HCT116 (cell line): ENCODE measurements around the gene IL36G. TPM values are rescaled to one million over a fixed set of nuclear protein-coding genes. Genes with fewer than 3 reads are reported as not detected.

ENCODE experiments used
- ATAC-seq: fragments of 200-7000 bp; cut with Tn5 transposase; 2 replicates; pipeline ENCODE4 v1.9.1; 2020; ENCODE audit warnings: mild to moderate bottlenecking, moderate library complexity
- BruUV-seq: library from RNA; stranded (reverse); fragments of 400-500 nt; replicated peaks from 2 replicates; lab custom pipeline; 2021; lab: Mats Ljungman, UMichigan
- CTCF ChIA-PET: fragments of 300-600 bp; sonication (Branson Sonifier 250); formaldehyde crosslinking; loops from one replicate; lab custom pipeline; 2021; ENCODE audit warnings: antibody characterized with exemption; lab: Charles Lee
- POLR2A ChIA-PET: fragments of 300-600, 350-600 bp; sonication (Branson Sonifier 250); formaldehyde crosslinking; loops from one replicate; lab custom pipeline; 2021; ENCODE audit warnings: antibody characterized with exemption; lab: Charles Lee
- RAD21 ChIA-PET, 2 experiments: fragments of 300-600 bp; sonication (Branson Sonifier 250); formaldehyde crosslinking; loops; one replicate each; lab custom pipeline; 2023; ENCODE audit warnings: low total read pairs in 2 of 2; ENCODE audit not compliant: uncharacterized antibody in 2 of 2, unreplicated experiment in 2 of 2, low non-redundant PET in 1 of 2; lab: Charles Lee
- DNase-seq: peaks from one replicate; pipeline ENCODE4 v3.0.0-alpha.2; 2010; ENCODE audit warnings: low read depth, low spot score
- H2AFZ ChIP-seq: fragments of 200-600 bp; shearing (Covaris generic), sonication (generic); 2 replicates; pipeline ENCODE4 v1.6.1; 2017; ENCODE audit warnings: low read depth, mixed run types, mixed read lengths, antibody characterized with exemption, low read length; ENCODE audit not compliant: poor library complexity, severe bottlenecking
- H3K27ac ChIP-seq: 2 replicates; pipeline ENCODE4 v1.5.1; 2012; ENCODE audit warnings: low read depth, low read length
- H3K27me3 ChIP-seq: fragments of 200-600 bp; sonication (generic); 2 replicates; pipeline ENCODE4 v1.6.1; 2016; ENCODE audit warnings: mixed run types, low read length, mixed read lengths; ENCODE audit not compliant: insufficient read depth
- H3K36me3 ChIP-seq, 2 experiments: fragments of 200-500 bp in 1 of 2; fragments of 200-600 bp in 1 of 2; sonication (Bioruptor generic) in 1 of 2; sonication (generic) in 1 of 2; 2 replicates each; pipeline versions ENCODE4 v1.5.1 to v1.6.1; 2014 to 2016; ENCODE audit warnings: low read length in 2 of 2, inconsistent platforms in 1 of 2, mixed read lengths in 1 of 2, mixed run types in 1 of 2; ENCODE audit not compliant: insufficient read depth in 2 of 2, control insufficient read depth in 1 of 2
- H3K4me1 ChIP-seq, 2 experiments: fragments of 200-600 bp in 1 of 2; sonication (generic) in 1 of 2; 2 replicates each; pipeline versions ENCODE4 v1.5.1 to v1.6.1; 2012 to 2017; ENCODE audit warnings: low read length in 2 of 2, inconsistent platforms in 1 of 2, mild to moderate bottlenecking in 1 of 2, mixed read lengths in 1 of 2, mixed run types in 1 of 2, moderate library complexity in 1 of 2; ENCODE audit not compliant: insufficient read depth in 2 of 2, control insufficient read depth in 1 of 2
- H3K4me2 ChIP-seq: fragments of 200-600 bp; sonication (generic); 2 replicates; pipeline ENCODE4 v1.6.1; 2017; ENCODE audit warnings: mixed run types, low read length, mixed read lengths
- H3K4me3 ChIP-seq, 2 experiments: fragments of 200-600 bp in 1 of 2; sonication (generic) in 1 of 2; replicated peaks in 1 of 2; 2 replicates each; pipeline ENCODE4 v1.5.1; 2011 to 2016; ENCODE audit warnings: low read length in 2 of 2, control low read depth in 1 of 2, low read depth in 1 of 2, mild to moderate bottlenecking in 1 of 2, mixed read lengths in 1 of 2, mixed run types in 1 of 2
- H3K79me2 ChIP-seq: fragments of 200-600 bp; sonication (generic); 2 replicates; pipeline ENCODE4 v1.6.1; 2017; ENCODE audit warnings: mild to moderate bottlenecking, mixed run types, low read length, moderate library complexity, mixed read lengths; ENCODE audit not compliant: insufficient read depth
- H3K9ac ChIP-seq: fragments of 200-600 bp; sonication (generic); 2 replicates; pipeline ENCODE4 v1.6.1; 2016; ENCODE audit warnings: low read length, mixed read lengths
- H3K9me2 ChIP-seq: fragments of 200-600 bp; sonication (generic), shearing (Covaris generic); 2 replicates; pipeline ENCODE4 v1.6.1; 2017; ENCODE audit warnings: mixed run types, mild to moderate bottlenecking, moderate library complexity; ENCODE audit not compliant: insufficient read depth
- H3K9me3 ChIP-seq, 2 experiments: fragments of 200-500 bp in 1 of 2; fragments of 200-600 bp in 1 of 2; sonication (Bioruptor generic) in 1 of 2; sonication (generic) in 1 of 2; 2 replicates each; pipeline ENCODE4 v1.6.1; 2014 to 2017; ENCODE audit warnings: low read length in 2 of 2, mixed read lengths in 2 of 2, inconsistent platforms in 1 of 2, low read depth in 1 of 2, mild to moderate bottlenecking in 1 of 2, mixed run types in 1 of 2, moderate library complexity in 1 of 2; ENCODE audit not compliant: control insufficient read depth in 1 of 2, insufficient read depth in 1 of 2
- H4K20me1 ChIP-seq: fragments of 200-600 bp; sonication (generic), shearing (Covaris generic); 2 replicates; pipeline ENCODE4 v1.6.1; 2017; ENCODE audit warnings: mixed run types, mild to moderate bottlenecking, moderate library complexity; ENCODE audit not compliant: insufficient read depth
- CBX3 ChIP-seq: IDR thresholded peaks from 2 replicates; pipeline ENCODE4 v1.6.1; 2012; ENCODE audit warnings: low read depth
- EGR1 ChIP-seq: IDR thresholded peaks from 2 replicates; pipeline ENCODE4 v1.6.1; 2012; ENCODE audit warnings: low read depth
- ELF1 ChIP-seq: IDR thresholded peaks from 2 replicates; pipeline ENCODE4 v1.6.1; 2012; ENCODE audit warnings: low read depth, borderline replicate concordance
- EZH2 ChIP-seq: fragments of 200-600 bp; sonication (generic); IDR thresholded peaks from 2 replicates; pipeline ENCODE4 v1.6.1; 2017; ENCODE audit warnings: antibody characterized with exemption, mixed run types
- MAX ChIP-seq: IDR thresholded peaks from 2 replicates; pipeline ENCODE4 v1.6.1; 2012
- REST ChIP-seq: IDR thresholded peaks from 2 replicates; pipeline ENCODE4 v1.6.1; 2012; ENCODE audit warnings: low read depth
- SIN3A ChIP-seq: IDR thresholded peaks from 2 replicates; pipeline ENCODE4 v1.6.1; 2012; ENCODE audit warnings: low read depth
- SP1 ChIP-seq: IDR thresholded peaks from 2 replicates; pipeline ENCODE4 v1.6.1; 2012; ENCODE audit warnings: low read depth
- YY1 ChIP-seq: IDR thresholded peaks from 2 replicates; pipeline ENCODE4 v1.6.1; 2011; ENCODE audit warnings: low read length, low read depth, moderate library complexity, mild to moderate bottlenecking; ENCODE audit not compliant: insufficient replicate concordance; ENCODE audit errors: extremely low read depth
- ZBTB33 ChIP-seq: IDR thresholded peaks from 2 replicates; pipeline ENCODE4 v1.6.1; 2011; ENCODE audit warnings: mild to moderate bottlenecking, low read length, moderate library complexity; ENCODE audit not compliant: insufficient replicate concordance; ENCODE audit errors: extremely low read depth
- ZFX ChIP-seq: fragments of 450-650 bp; IDR thresholded peaks from 2 replicates; pipeline ENCODE4 v1.6.1; 2017
- ZNF274 ChIP-seq: fragments of 200-500 bp; sonication (Bioruptor generic); IDR thresholded peaks from 2 replicates; pipeline ENCODE4 v1.6.1; 2014; ENCODE audit warnings: mild to moderate bottlenecking, low read depth, low read length, inconsistent platforms
- intact Hi-C: fragments of 100-400 bp; cut with micrococcal nuclease; formaldehyde crosslinking; loops from 2 replicates; pipeline ENCODE4 v1.10.0; 2022
- total RNA-seq: library from RNA; stranded (reverse); gene quantifications from one replicate; pipeline ENCODE4 v1.2.1, GENCODE V29; 2021; ENCODE audit not compliant: unreplicated experiment

IL36G gene
- total RNA-seq, 1 experiment from 2014 or later = not detected

GRCh38 chr2:112997151-112997550 lies 19.3 kb downstream of the IL36G start (continued):
- TF ChIP-seq SP1 = no peak
- TF ChIP-seq, all 23 proteins: peak for 0

- no peak for TF ChIP-seq YY1
- peak; percentile 77; the same call in 1 of the 2 replicates for TF ChIP-seq CBX3
- intact Hi-C loops = no loop called here
- H3K27me3 ChIP-seq = no peaks in the 10 kb centered on the region
- H3K9me3 ChIP-seq = peaks cover 15 to 25% of the 10 kb centered on the region in 2 experiments; a peak in 3 of 4 replicates
- no peak overlapping the region for H3K27ac ChIP-seq
- H3K4me1 ChIP-seq = no peaks in the 10 kb centered on the region
- H2AFZ ChIP-seq = no peak overlapping the region
- H3K4me3 ChIP-seq = no peak overlapping the region
- H3K36me3 ChIP-seq = no peaks in the 10 kb centered on the region
- ATAC-seq (no peak), DNase-seq (no peak)
- H3K4me2 ChIP-seq = no peak overlapping the region
- H3K79me2 ChIP-seq = no peaks in the 10 kb centered on the region
- CTCF ChIA-PET = no interaction called here
- no peak overlapping the region for H3K9ac ChIP-seq
- no peaks in the 10 kb centered on the region for H4K20me1 ChIP-seq
- no peaks in the 10 kb centered on the region for H3K9me2 ChIP-seq
- RAD21 ChIA-PET = no interaction called here
- POLR2A ChIA-PET = no interaction called here
- BruUV-seq = no TSS peak
Observed at GRCh38 chr2:113000436-113000835, 22.6 kb downstream of the IL36G start.

GRCh38 chr2:113002677-113003076 lies 24.9 kb downstream of the IL36G start:
- H3K9me2 ChIP-seq = no peaks in the 10 kb centered on the region
- RAD21 ChIA-PET = no interaction called here
- H3K27ac ChIP-seq = no peak overlapping the region
- no peaks in the 10 kb centered on the region for H4K20me1 ChIP-seq
- no peak overlapping the region for H3K4me3 ChIP-seq
- no peaks in the 10 kb centered on the region for H3K4me1 ChIP-seq
- POLR2A ChIA-PET = no interaction called here
- no TSS peak for BruUV-seq
- peaks cover 15 to 25% of the 10 kb centered on the region in 2 experiments; a peak in 3 of 4 replicates for H3K9me3 ChIP-seq
- H3K36me3 ChIP-seq = no peaks in the 10 kb centered on the region
- no peak overlapping the region for H2AFZ ChIP-seq
- H3K79me2 ChIP-seq = no peaks in the 10 kb centered on the region
- H3K4me2 ChIP-seq = no peak overlapping the region
- DNase-seq = no peak
- CTCF ChIA-PET = no interaction called here
- no peak overlapping the region for H3K9ac ChIP-seq
- intact Hi-C loops = no loop called here
- ATAC-seq = no peak
- no peaks in the 10 kb centered on the region for H3K27me3 ChIP-seq
- TF ChIP-seq MAX (no peak), ZNF274 (no peak), EZH2 (no peak), REST (no peak), YY1 (no peak), ZBTB33 (no peak), EGR1 (no peak), SIN3A (no peak), ELF1 (no peak), ZFX (no peak)
